Body of pancreas (tissue), 4 donors: ENCODE measurements around the gene GHDC. TPM values are rescaled to one million over a fixed set of nuclear protein-coding genes. Genes with fewer than 3 reads are reported as not detected.

ENCODE experiments used
- ATAC-seq: fragments of 150-250 bp; one replicate; pipeline ENCODE4 v1.9.1; 2016
- DNase-seq, 4 donors: peaks; one replicate each; pipeline ENCODE4 v3.0.0-alpha.2; 2019
- H3K27ac ChIP-seq, 4 donors: fragments of 200-600 bp; sonication (generic); 1 replicate in 3 of 4; 2 replicates in 1 of 4; pipeline versions ENCODE4 v1.5.1 to v1.6.1; 2016 to 2019; ENCODE audit warnings: mild to moderate bottlenecking in 1 of 4, mixed read lengths in 1 of 4, moderate library complexity in 1 of 4
- H3K27me3 ChIP-seq, 2 donors: fragments of 200-600 bp; sonication (generic); one replicate each; pipeline ENCODE4 v1.6.0; 2016; ENCODE audit warnings: mild to moderate bottlenecking in 1 of 2
- H3K36me3 ChIP-seq, 2 donors: fragments of 200-600 bp; sonication (generic); replicated peaks in 1 of 2; 2 replicates each; pipeline ENCODE4 v1.5.1; 2016; ENCODE audit warnings: low read depth in 2 of 2; ENCODE audit not compliant: insufficient read depth in 1 of 2
- H3K4me1 ChIP-seq: fragments of 200-600 bp; sonication (generic); one replicate; pipeline ENCODE4 v1.6.0; 2016
- H3K4me3 ChIP-seq, 2 donors: fragments of 200-600 bp; sonication (generic); 1 replicate in 1 of 2; 2 replicates in 1 of 2; pipeline ENCODE4 v1.5.1; 2016 to 2019
- H3K9me3 ChIP-seq, 3 donors: fragments of 200-600 bp; sonication (generic); 1 replicate in 2 of 3; 2 replicates in 1 of 3; pipeline ENCODE4 v1.5.1; 2016
- CTCF ChIP-seq, 7 experiments: fragments of 450-650 bp in 4 of 7; fragments of 200-600 bp in 3 of 7; sonication (generic) in 3 of 7; IDR thresholded peaks; one replicate each; pipeline ENCODE4 v1.5.1; 2016 to 2019; ENCODE audit warnings: antibody characterized with exemption in 7 of 7
- POLR2A ChIP-seq, 3 donors: fragments of 450-650 bp; IDR thresholded peaks; one replicate each; pipeline ENCODE4 v1.6.1; 2016; ENCODE audit warnings: antibody characterized with exemption in 3 of 3, mild to moderate bottlenecking in 2 of 3
- WGBS, 2 donors: methylation state at CpG; one replicate each; pipeline ENCODE4 v1.1.5; 2017; 5-methylcytosine and 5-hydroxymethylcytosine counted together
- intact Hi-C: fragments of 100-400 bp; cut with DNase I; formaldehyde crosslinking; loops from one replicate; pipeline ENCODE4 v1.15.1; 2023
- total RNA-seq, 2 donors: library from RNA; depleted of rRNA; stranded (reverse); fragments of >200 nt; gene quantifications; one replicate each; pipeline ENCODE4 v1.1.0, GENCODE V29; 2016

GHDC gene
- total RNA-seq, 2 donors from 2014 or later, result 35.8 to 42.2 TPM

DNA sequence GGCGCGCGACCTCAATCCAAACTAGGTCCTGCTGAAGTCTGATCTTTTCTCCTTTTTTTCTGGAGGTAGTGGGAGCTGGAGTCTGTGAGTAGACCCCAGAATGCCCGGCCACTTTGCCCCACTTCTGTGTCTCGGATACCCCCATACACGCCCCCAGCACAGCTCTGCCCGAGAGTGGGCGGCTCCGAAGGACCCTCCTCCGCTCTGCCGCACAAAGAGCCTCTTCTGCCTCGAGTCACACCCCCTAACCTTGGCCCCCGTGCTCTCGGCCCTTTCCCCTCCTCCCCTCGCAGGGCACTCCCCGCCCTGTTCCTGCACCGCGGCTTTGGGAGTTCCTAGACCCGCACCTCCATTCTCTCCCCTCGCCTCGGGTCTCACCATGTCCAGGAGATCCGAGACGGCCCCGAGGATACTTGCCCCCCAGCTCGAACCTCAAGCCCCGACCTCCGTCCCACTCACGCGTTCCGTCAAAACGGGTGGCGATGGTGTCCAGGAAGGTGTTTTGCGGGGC lies 13.8 kb downstream of the GHDC start:
- Histone ChIP-seq H3K4me3 (no peak overlapping the region), H3K4me1 (peaks cover 36% of the 10 kb centered on the region), H3K9me3 (no peaks in the 10 kb centered on the region), H3K36me3 (no peaks in the 10 kb centered on the region), H3K27ac (no peak overlapping the region), H3K27me3 (peaks cover 0 to 6% of the 10 kb centered on the region in 2 donors)
- DNase-seq (no peak), ATAC-seq (no peak)
- intact Hi-C loops, result no loop called here
- 3 to 5% methylated on average over 18 to 33 of the region's 33 CpGs for WGBS, 2 donors
- TF ChIP-seq POLR2A (IDR thresholded peaks at IDR 0.05), result no peak
- no peak for TF ChIP-seq CTCF (IDR thresholded peaks at IDR 0.05)

DNA sequence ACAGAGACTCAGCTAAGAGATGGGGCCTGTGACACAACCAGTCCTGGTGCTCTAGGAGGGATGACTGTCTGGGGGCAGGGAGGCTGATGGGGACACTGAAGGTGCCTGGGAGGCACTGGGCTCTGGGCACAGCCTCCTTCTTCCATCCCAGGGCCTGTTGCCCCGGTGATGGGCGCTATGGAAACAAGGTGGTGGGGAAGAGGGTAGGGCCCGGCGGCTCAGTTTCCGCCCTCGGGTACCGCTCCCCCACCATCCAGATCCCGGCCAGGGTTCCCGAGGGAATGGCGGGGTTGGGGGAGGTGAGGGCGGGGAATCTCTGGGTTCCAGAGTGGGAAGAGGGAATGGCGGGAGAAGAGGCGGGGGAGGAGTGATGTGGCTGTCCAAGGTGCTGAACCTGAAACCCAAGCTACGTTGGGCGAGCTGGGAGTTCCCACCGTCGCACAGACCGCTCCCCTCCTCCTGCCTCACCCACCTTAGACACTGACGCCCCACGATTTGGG lies 14.3 kb downstream of the GHDC start:
- Histone ChIP-seq H3K27ac (no peak overlapping the region), H3K4me1 (peaks cover 36% of the 10 kb centered on the region), H3K27me3 (peaks cover 0 to 6% of the 10 kb centered on the region in 2 donors), H3K9me3 (no peaks in the 10 kb centered on the region), H3K36me3 (no peaks in the 10 kb centered on the region), H3K4me3 (no peak overlapping the region)
- peak; percentile 18 for ATAC-seq
- DNase-seq, result peak; percentile 54 to 64 (median 60)
- TF ChIP-seq CTCF (IDR thresholded peaks at IDR 0.05) (no peak), POLR2A (IDR thresholded peaks at IDR 0.05) (no peak)
- intact Hi-C loops, result no loop called here
- WGBS, 2 donors, result 1 to 18% methylated on average over 12 to 20 of the region's 20 CpGs

DNA sequence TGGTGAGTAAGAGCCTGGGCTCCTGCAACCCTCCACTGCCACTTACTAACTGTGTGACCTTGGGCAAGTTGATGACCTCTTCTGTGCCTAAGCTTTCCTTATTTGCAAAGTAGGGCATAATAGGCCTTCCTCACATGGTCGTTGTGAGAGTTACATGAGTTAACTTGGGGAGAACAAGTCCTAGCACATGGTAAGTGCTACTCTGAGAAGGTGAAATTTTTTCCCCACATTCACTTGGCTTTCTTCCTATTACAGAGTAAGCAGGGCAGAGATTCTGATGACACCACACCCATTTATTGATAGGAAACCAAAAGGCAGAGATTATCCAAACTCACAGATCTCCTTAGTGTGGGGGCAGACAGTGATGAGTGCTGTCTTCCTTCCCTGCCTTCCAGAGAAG lies 15.0 kb downstream of the GHDC start:
- ATAC-seq (no peak), DNase-seq (no peak)
- no peak for TF ChIP-seq POLR2A (IDR thresholded peaks at IDR 0.05)
- no peak for TF ChIP-seq CTCF (IDR thresholded peaks at IDR 0.05)
- peaks cover 0 to 6% of the 10 kb centered on the region in 2 donors for H3K27me3 ChIP-seq
- H3K27ac ChIP-seq, result no peak overlapping the region
- H3K4me1 ChIP-seq, result peaks cover 31% of the 10 kb centered on the region
- WGBS, 2 donors, result 8 to 9% methylated on average over 1 of the region's 1 CpG
- no peak overlapping the region for H3K4me3 ChIP-seq
- H3K9me3 ChIP-seq, result no peaks in the 10 kb centered on the region
- intact Hi-C loops, result no loop called here
- no peaks in the 10 kb centered on the region for H3K36me3 ChIP-seq

DNA sequence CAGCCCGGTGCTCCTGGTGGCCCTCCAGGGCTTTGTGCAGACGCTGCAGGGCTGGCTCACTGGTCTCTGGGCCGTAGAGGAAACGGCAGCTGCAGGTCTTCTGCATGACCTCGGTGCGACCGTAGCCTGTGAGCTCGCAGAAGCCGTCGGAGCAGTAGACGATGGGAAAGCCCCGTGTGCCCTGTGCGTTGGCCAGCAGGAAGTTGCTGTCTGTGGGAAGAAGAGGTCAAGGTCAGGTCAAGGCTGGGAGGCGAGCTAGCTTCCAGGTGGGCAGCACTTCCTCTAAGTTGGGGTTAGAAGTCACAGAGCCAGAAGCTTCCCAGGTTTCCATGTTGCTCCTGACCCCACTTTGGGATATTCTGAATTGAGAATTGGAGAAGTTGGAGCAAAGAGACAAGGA lies 15.5 kb downstream of the GHDC start:
- ATAC-seq (no peak), DNase-seq (no peak)
- Histone ChIP-seq H3K4me3 (no peak overlapping the region), H3K9me3 (no peaks in the 10 kb centered on the region), H3K27ac (no peak overlapping the region), H3K4me1 (peaks cover 26% of the 10 kb centered on the region), H3K36me3 (no peaks in the 10 kb centered on the region), H3K27me3 (peaks cover 0 to 6% of the 10 kb centered on the region in 2 donors)
- WGBS, 2 donors, result 26 to 29% methylated on average over 6 to 14 of the region's 14 CpGs
- TF ChIP-seq CTCF (IDR thresholded peaks at IDR 0.05) (no peak), POLR2A (IDR thresholded peaks at IDR 0.05) (no peak)
- intact Hi-C loops, result no loop called here

DNA sequence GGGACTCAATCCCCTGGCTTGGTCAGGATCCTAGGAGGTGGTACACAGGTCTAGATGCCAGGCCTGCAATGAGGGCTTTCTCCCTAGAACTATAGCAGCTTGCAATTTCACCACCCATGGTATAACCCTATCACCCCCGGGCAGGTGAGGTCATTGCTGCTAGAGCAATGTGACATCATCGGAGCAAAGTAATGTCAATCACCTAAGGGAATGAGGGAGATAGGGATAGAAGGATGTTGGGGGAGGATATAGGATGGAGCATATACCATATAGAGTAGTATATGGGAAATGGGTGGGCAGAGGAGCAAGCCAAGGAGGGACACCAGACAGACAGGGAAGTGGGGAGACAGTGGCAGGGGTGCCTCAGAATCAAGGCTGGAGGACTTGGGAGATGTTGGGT lies 16.6 kb downstream of the GHDC start:
- peaks cover 0 to 6% of the 10 kb centered on the region in 2 donors for H3K27me3 ChIP-seq
- H3K36me3 ChIP-seq, result no peaks in the 10 kb centered on the region
- WGBS, 2 donors, result 78 to 79% methylated on average over 2 of the region's 2 CpGs
- DNase-seq, result no peak
- TF ChIP-seq CTCF (IDR thresholded peaks at IDR 0.05) (no peak), POLR2A (IDR thresholded peaks at IDR 0.05) (no peak)
- no peak overlapping the region for H3K27ac ChIP-seq
- peaks cover 18% of the 10 kb centered on the region for H3K4me1 ChIP-seq
- intact Hi-C loops, result no loop called here
- no peaks in the 10 kb centered on the region for H3K9me3 ChIP-seq
- no peak overlapping the region for H3K4me3 ChIP-seq
- ATAC-seq, result no peak
